Measurements from ENCODE around the gene ARMH3.

ARMH3 gene

DNA sequence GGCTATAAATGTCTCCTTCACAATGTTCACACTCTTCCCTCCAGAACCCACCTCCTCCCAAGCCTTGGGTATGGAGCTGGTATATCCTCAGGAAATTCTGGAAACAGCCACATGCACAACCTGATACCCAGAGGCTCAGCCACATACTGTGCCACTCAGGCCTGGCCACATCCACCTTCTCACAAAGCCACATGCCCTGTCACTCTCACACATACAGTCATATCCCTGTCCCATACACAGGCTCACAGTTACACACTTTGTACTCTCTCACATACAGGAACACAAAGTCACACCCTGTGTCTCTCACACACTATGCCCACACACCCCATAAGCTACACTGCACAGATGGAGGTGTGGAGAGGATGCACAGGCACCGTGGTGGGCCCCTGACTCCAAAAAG is 222.5 kb downstream of the ARMH3 start:
- Histone ChIP-seq H4K20me1 (ENCODE audit: insufficient read depth, low read length) (no peaks in the 10 kb centered on the region), H3K4me3 (ENCODE audit: low read length) (no peak overlapping the region), H3K9me2 (replicated peaks; ENCODE audit: insufficient read depth, low read length) (no peaks in the 10 kb centered on the region), H3K27me3 (replicated peaks; ENCODE audit: insufficient read depth, low read length) (no peaks in the 10 kb centered on the region), H3K27ac (ENCODE audit: low read length) (no peak overlapping the region), H3K79me2 (ENCODE audit: low read length) (no peaks in the 10 kb centered on the region), H3F3A (ENCODE audit: insufficient read depth, low read length) (peaks cover 19% of the 10 kb centered on the region), H2AFZ (ENCODE audit: low read length) (no peak overlapping the region), H3K9ac (ENCODE audit: low read length) (no peak overlapping the region), H3K9me3 (replicated peaks; ENCODE audit: insufficient read depth, low read length) (no peaks in the 10 kb centered on the region), H3K36me3 (replicated peaks; ENCODE audit: insufficient read depth, low read length) (no peaks in the 10 kb centered on the region), H3K4me2 (ENCODE audit: low read depth, low read length) (no peak overlapping the region), H3K4me1 (ENCODE audit: low read length) (peaks cover 9% of the 10 kb centered on the region; the same call in 1 of the 2 replicates)
- TF ChIP-seq EZH2phosphoT487 (IDR thresholded peaks at IDR 0.05; ENCODE audit: low read length): no peak
- TF ChIP-seq, protein P1, sequence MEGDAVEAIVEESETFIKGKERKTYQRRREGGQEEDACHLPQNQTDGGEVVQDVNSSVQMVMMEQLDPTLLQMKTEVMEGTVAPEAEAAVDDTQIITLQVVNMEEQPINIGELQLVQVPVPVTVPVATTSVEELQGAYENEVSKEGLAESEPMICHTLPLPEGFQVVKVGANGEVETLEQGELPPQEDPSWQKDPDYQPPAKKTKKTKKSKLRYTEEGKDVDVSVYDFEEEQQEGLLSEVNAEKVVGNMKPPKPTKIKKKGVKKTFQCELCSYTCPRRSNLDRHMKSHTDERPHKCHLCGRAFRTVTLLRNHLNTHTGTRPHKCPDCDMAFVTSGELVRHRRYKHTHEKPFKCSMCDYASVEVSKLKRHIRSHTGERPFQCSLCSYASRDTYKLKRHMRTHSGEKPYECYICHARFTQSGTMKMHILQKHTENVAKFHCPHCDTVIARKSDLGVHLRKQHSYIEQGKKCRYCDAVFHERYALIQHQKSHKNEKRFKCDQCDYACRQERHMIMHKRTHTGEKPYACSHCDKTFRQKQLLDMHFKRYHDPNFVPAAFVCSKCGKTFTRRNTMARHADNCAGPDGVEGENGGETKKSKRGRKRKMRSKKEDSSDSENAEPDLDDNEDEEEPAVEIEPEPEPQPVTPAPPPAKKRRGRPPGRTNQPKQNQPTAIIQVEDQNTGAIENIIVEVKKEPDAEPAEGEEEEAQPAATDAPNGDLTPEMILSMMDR (IDR thresholded peaks at IDR 0.05; ENCODE audit: low read length): no peak
- no peak for DNase-seq

DNA sequence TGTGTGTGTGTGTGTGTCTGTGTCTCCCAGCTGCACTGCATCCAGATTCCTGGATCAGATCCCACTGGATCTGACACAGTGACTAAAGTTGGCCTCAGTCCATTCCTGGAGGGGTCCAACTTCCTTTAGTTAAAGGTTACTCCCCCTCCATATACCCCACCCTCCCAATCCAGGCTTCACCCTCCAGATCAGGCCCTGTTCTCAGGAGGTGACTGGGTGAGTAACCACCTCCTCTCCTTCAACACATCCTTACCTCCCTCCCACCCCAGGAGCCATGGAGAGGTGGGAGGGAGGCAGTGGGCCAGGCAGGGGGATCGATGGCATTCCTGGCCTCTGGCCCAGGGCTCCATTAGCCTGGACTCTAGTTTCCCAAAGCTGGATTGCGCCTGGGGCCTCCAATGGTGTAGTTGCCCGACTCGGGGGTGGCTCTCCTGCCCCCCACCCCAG is 223.6 kb downstream of the ARMH3 start:
- no peak overlapping the region for H3K4me3 ChIP-seq (ENCODE audit: low read length)
- H3F3A ChIP-seq (ENCODE audit: insufficient read depth, low read length): peaks cover 19% of the 10 kb centered on the region
- DNase-seq: no peak
- H3K36me3 ChIP-seq (replicated peaks; ENCODE audit: insufficient read depth, low read length): no peaks in the 10 kb centered on the region
- no peak overlapping the region for H3K9ac ChIP-seq (ENCODE audit: low read length)
- no peaks in the 10 kb centered on the region for H4K20me1 ChIP-seq (ENCODE audit: insufficient read depth, low read length)
- no peaks in the 10 kb centered on the region for H3K9me2 ChIP-seq (replicated peaks; ENCODE audit: insufficient read depth, low read length)
- TF ChIP-seq EZH2phosphoT487 (IDR thresholded peaks at IDR 0.05; ENCODE audit: low read length) (no peak), EZH2 (optimal IDR thresholded peaks at IDR 0.05; ENCODE audit: low read depth, low read length) (no peak)
- TF ChIP-seq, protein P1 (IDR thresholded peaks at IDR 0.05; ENCODE audit: low read length): no peak
- H3K4me1 ChIP-seq (ENCODE audit: low read length): peaks cover 9% of the 10 kb centered on the region; the same call in 1 of the 2 replicates
- H3K79me2 ChIP-seq (ENCODE audit: low read length): no peaks in the 10 kb centered on the region
- H3K27ac ChIP-seq (ENCODE audit: low read length): no peak overlapping the region
- H3K4me2 ChIP-seq (ENCODE audit: low read depth, low read length): no peak overlapping the region
- no peak overlapping the region for H2AFZ ChIP-seq (ENCODE audit: low read length)
- H3K27me3 ChIP-seq (replicated peaks; ENCODE audit: insufficient read depth, low read length): no peaks in the 10 kb centered on the region
- H3K9me3 ChIP-seq (replicated peaks; ENCODE audit: insufficient read depth, low read length): no peaks in the 10 kb centered on the region

DNA sequence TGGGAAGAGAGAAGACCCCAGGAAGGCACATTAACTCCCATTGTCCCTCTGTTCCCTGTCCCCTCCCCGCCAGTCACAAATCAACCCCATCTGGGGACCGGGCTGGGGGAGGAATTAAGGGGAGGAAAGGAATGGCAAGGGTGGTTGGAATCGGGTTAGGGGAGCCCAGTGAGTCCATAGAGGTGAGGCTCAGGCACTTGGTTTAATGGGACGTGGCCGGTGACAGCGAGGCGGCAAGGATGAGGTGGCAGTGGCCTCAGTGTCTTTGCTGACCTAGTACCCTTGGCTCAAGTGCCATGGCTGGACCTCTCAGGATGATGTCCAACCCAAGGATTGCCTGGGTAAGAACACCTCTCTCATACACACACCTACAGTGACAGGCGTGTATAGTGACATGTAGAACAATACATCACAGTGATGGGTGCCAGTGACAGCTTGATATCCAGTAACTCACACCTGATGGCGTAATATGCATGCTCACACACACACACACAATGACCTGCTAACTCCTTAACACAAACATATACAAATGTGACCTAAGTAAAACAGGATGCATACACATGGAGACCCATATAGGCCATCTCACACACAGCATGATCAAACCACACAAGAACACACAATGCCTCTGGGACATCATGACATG is 224.7 kb downstream of the ARMH3 start:
- Histone ChIP-seq H2AFZ (ENCODE audit: low read length) (peak overlapping the region; percentile 90), H3K9me2 (replicated peaks; ENCODE audit: insufficient read depth, low read length) (no peaks in the 10 kb centered on the region), H3K9me3 (replicated peaks; ENCODE audit: insufficient read depth, low read length) (no peaks in the 10 kb centered on the region), H3F3A (ENCODE audit: insufficient read depth, low read length) (peaks cover 19% of the 10 kb centered on the region), H3K4me3 (ENCODE audit: low read length) (peak overlapping the region; percentile 76), H3K4me2 (ENCODE audit: low read depth, low read length) (peak overlapping the region; percentile 94), H4K20me1 (ENCODE audit: insufficient read depth, low read length) (no peaks in the 10 kb centered on the region), H3K4me1 (ENCODE audit: low read length) (peaks cover 9% of the 10 kb centered on the region; the same call in 1 of the 2 replicates), H3K27me3 (replicated peaks; ENCODE audit: insufficient read depth, low read length) (no peaks in the 10 kb centered on the region), H3K9ac (ENCODE audit: low read length) (peak overlapping the region; percentile 51; the same call in 1 of the 2 replicates), H3K36me3 (replicated peaks; ENCODE audit: insufficient read depth, low read length) (no peaks in the 10 kb centered on the region), H3K27ac (ENCODE audit: low read length) (peak overlapping the region; percentile 33; the same call in 1 of the 2 replicates), H3K79me2 (ENCODE audit: low read length) (no peaks in the 10 kb centered on the region)
- no peak for DNase-seq
- TF ChIP-seq EZH2phosphoT487 (IDR thresholded peaks at IDR 0.05; ENCODE audit: low read length): no peak
- no peak for TF ChIP-seq EZH2 (optimal IDR thresholded peaks at IDR 0.05; ENCODE audit: low read depth, low read length)
- TF ChIP-seq, protein P1 (IDR thresholded peaks at IDR 0.05; ENCODE audit: low read length): no peak
